Neuronal stem cell (in vitro differentiated cells): Measurements from ENCODE around the gene EXOSC5.

Source experiments
- DNase-seq: peaks from one replicate; pipeline ENCODE4 v3.0.0-alpha.2; 2013; ENCODE audit warnings: low spot score
- H2AFZ ChIP-seq: one replicate; pipeline ENCODE4 v1.6.1; 2013; ENCODE audit warnings: mild to moderate bottlenecking, low read length, inconsistent platforms
- H2AK5ac ChIP-seq: 2 replicates; pipeline ENCODE4 v1.6.1; 2013; ENCODE audit warnings: low read depth, mild to moderate bottlenecking, inconsistent platforms, low read length, moderate library complexity, mixed read lengths
- H2BK120ac ChIP-seq: 2 replicates; pipeline ENCODE4 v1.6.1; 2013; ENCODE audit warnings: low read depth, mild to moderate bottlenecking, inconsistent platforms, low read length, moderate library complexity, mixed read lengths
- H2BK12ac ChIP-seq: one replicate; pipeline ENCODE4 v1.6.1; 2013; ENCODE audit warnings: low read length, inconsistent platforms
- H2BK15ac ChIP-seq: 2 replicates; pipeline ENCODE4 v1.6.1; 2013; ENCODE audit warnings: mild to moderate bottlenecking, low read length, inconsistent platforms, mixed read lengths
- H2BK5ac ChIP-seq: one replicate; pipeline ENCODE4 v1.6.1; 2013; ENCODE audit warnings: inconsistent platforms, mild to moderate bottlenecking, low read length, moderate library complexity
- H3K14ac ChIP-seq: one replicate; pipeline ENCODE4 v1.6.1; 2013; ENCODE audit warnings: low read length, inconsistent platforms
- H3K18ac ChIP-seq: 2 replicates; pipeline ENCODE4 v1.6.1; 2013; ENCODE audit warnings: low read length, inconsistent platforms
- H3K23ac ChIP-seq: 2 replicates; pipeline ENCODE4 v1.6.1; 2013; ENCODE audit warnings: low read depth, mild to moderate bottlenecking, mixed read lengths, low read length, inconsistent platforms; ENCODE audit not compliant: poor library complexity
- H3K27ac ChIP-seq: replicated peaks from 3 replicates; pipeline ENCODE4 v1.5.1; 2013; ENCODE audit warnings: low read length, inconsistent platforms
- H3K27me3 ChIP-seq, 3 experiments: 2 replicates each; pipeline ENCODE4 v1.6.1; 2013; ENCODE audit warnings: low read length in 3 of 3, mild to moderate bottlenecking in 2 of 3, inconsistent platforms in 1 of 3, low read depth in 1 of 3, mixed read lengths in 1 of 3, moderate library complexity in 1 of 3; ENCODE audit not compliant: control insufficient read depth in 3 of 3, insufficient read depth in 3 of 3
- H3K36me3 ChIP-seq, 2 donors: replicated peaks in 1 of 2; 2 replicates each; pipeline ENCODE4 v1.6.1; 2013; ENCODE audit warnings: low read length in 2 of 2; ENCODE audit not compliant: control insufficient read depth in 2 of 2, insufficient read depth in 2 of 2
- H3K4ac ChIP-seq: 2 replicates; pipeline ENCODE4 v1.6.1; 2013; ENCODE audit warnings: inconsistent platforms, mild to moderate bottlenecking, low read length, moderate library complexity
- H3K4me1 ChIP-seq, 2 donors: 1 replicate in 1 of 2; 2 replicates in 1 of 2; pipeline ENCODE4 v1.6.1; 2013; ENCODE audit warnings: low read length in 2 of 2, low read depth in 1 of 2; ENCODE audit not compliant: control insufficient read depth in 2 of 2, insufficient read depth in 1 of 2
- H3K4me2 ChIP-seq: one replicate; pipeline ENCODE4 v1.6.1; 2013; ENCODE audit warnings: mild to moderate bottlenecking, low read length, inconsistent platforms; ENCODE audit not compliant: insufficient read depth, poor library complexity, severe bottlenecking
- H3K4me3 ChIP-seq, 2 donors: 2 replicates each; pipeline ENCODE4 v1.5.1; 2013; ENCODE audit warnings: low read length in 2 of 2, mild to moderate bottlenecking in 2 of 2, inconsistent platforms in 1 of 2, moderate library complexity in 1 of 2
- H3K79me1 ChIP-seq: one replicate; pipeline ENCODE4 v1.6.1; 2013; ENCODE audit warnings: low read depth, mild to moderate bottlenecking, inconsistent platforms, low read length, moderate library complexity
- H3K9ac ChIP-seq: one replicate; pipeline ENCODE4 v1.6.1; 2013; ENCODE audit warnings: mild to moderate bottlenecking, low read depth, low read length, inconsistent platforms; ENCODE audit not compliant: poor library complexity
- H3K9me3 ChIP-seq, 2 donors: replicated peaks in 1 of 2; 2 replicates each; pipeline versions ENCODE3 to v1.6.1; 2013; ENCODE audit warnings: low read length in 2 of 2, mild to moderate bottlenecking in 2 of 2, inconsistent platforms in 1 of 2, low read depth in 1 of 2, mixed read lengths in 1 of 2, moderate library complexity in 1 of 2; ENCODE audit not compliant: control insufficient read depth in 2 of 2, insufficient read depth in 1 of 2
- H4K8ac ChIP-seq: one replicate; pipeline ENCODE4 v1.6.1; 2013; ENCODE audit warnings: low read depth, mild to moderate bottlenecking, inconsistent platforms, low read length, moderate library complexity
- H4K91ac ChIP-seq: one replicate; pipeline ENCODE4 v1.6.1; 2013; ENCODE audit warnings: low read length, low read depth, mild to moderate bottlenecking, inconsistent platforms; ENCODE audit not compliant: poor library complexity
- WGBS, 2 donors: extraction: QIAGEN DNeasy Blood & Tissue Kit; methylation state at CpG; one replicate each; pipeline ENCODE4 v1.1.7; 2013; ENCODE audit warnings: missing lambda C conversion rate in 2 of 2, mixed read lengths in 1 of 2; ENCODE audit not compliant: insufficient read length in 2 of 2, insufficient replicate concordance in 1 of 2; ENCODE audit errors: extremely low coverage in 2 of 2; 5-methylcytosine and 5-hydroxymethylcytosine counted together

EXOSC5 gene

DNA sequence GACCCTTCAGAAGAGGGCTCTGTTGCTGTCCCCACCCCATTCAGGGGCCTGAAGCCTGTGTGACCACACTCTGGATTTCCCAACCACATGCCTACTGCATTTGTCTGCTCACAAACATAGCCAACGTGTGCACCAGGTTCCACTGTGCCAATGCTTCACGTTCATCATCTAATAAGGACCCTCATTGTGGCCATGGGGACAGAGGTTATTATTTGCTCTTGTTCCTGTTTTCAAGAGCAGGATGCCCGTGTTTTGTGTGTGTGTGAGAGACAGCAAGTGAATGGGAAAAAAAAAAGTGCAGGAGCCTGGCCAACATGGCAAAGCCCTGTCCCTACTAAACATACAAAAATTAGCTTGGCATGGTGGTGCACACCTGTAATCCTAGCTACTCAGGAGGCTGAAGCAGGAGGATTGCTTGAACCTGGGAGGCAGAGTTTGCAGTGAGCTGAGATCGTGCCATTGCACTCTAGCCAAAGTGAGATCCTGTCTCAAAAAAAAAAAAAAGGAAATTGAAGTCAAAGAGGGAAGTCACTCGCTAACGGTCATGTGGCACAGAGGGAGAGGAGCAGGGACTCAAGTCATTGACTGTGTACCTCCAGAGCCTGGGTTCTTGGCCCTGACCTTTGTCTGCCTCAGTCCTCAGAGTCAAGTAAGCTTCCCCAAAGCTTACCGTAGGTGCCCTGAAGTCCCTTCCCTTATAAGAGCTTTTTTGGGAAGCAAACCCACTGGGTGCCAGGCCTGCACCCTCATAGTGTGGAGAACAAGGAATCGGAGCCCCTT, 23.1 kb upstream of the EXOSC5 start:
- Histone ChIP-seq H2BK12ac (no peak overlapping the region), H2BK120ac (no peak overlapping the region), H3K23ac (no peak overlapping the region), H2BK5ac (no peak overlapping the region), H3K4ac (no peak overlapping the region), H3K27me3 (no peaks in the 10 kb centered on the region), H3K4me1 (no peaks in the 10 kb centered on the region), H4K91ac (no peak overlapping the region), H3K9ac (no peak overlapping the region), H3K36me3 (peaks cover 27 to 59% of the 10 kb centered on the region in 2 donors), H3K14ac (peak overlapping the region; percentile 12), H2BK15ac (no peak overlapping the region), H3K27ac (no peak overlapping the region), H4K8ac (no peak overlapping the region), H3K18ac (no peak overlapping the region), H3K9me3 (peaks cover 0 to 2% of the 10 kb centered on the region in 2 donors), H3K4me3 (no peak overlapping the region), H3K79me1 (peaks cover 5% of the 10 kb centered on the region), H2AK5ac (no peak overlapping the region), H2AFZ (no peak overlapping the region), H3K4me2 (no peak overlapping the region)
- DNase-seq: no peak
- no CpG with 5 or more reads among the region's 8 CpGs for WGBS, 2 donors

DNA sequence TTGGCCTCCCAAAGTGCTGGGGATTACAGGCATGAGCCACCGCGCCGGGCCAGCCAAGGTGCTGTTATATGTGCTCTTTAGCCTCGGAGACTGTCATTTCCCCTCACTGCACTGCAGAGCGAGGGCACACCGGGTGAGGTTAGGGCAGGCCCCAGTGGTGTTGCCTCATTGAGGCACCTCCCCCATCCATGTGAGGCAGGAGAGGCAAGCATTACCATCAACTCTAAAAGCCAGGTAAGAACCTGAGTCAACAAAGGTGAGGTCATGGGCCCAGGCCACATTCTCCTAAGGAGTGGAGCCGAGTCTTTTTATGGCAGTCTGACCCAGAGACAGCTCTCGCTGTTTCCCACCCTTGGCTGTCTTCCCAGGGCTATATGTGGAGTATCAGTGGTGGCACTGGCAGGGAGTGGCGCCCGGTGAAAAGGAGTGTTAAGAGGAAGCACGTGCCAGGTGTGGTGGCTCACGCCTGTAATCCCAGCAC, 19.1 kb upstream of the EXOSC5 start:
- DNase-seq: no peak
- H3K27ac ChIP-seq: no peak overlapping the region
- H3K36me3 ChIP-seq: peaks cover 31 to 56% of the 10 kb centered on the region in 2 donors

GRCh38 chr19:41415154-41415571, 18.0 kb upstream of the EXOSC5 start:
- no peak overlapping the region for H4K91ac ChIP-seq
- no peak overlapping the region for H4K8ac ChIP-seq
- H2BK12ac ChIP-seq: no peak overlapping the region
- H3K4ac ChIP-seq: no peak overlapping the region
- no peaks in the 10 kb centered on the region for H3K27me3 ChIP-seq
- H3K4me3 ChIP-seq: no peak overlapping the region
- peaks cover 0 to 2% of the 10 kb centered on the region in 2 donors for H3K9me3 ChIP-seq
- no peak overlapping the region for H2BK5ac ChIP-seq
- H3K79me1 ChIP-seq: peaks cover 1% of the 10 kb centered on the region
- no peak overlapping the region for H2AFZ ChIP-seq
- H2BK15ac ChIP-seq: no peak overlapping the region
- no peak for DNase-seq
- no peak overlapping the region for H3K4me2 ChIP-seq
- H2BK120ac ChIP-seq: no peak overlapping the region
- H3K14ac ChIP-seq: no peak overlapping the region
- no peaks in the 10 kb centered on the region for H3K4me1 ChIP-seq
- H3K23ac ChIP-seq: no peak overlapping the region
- WGBS, 2 donors: no CpG with 5 or more reads among the region's 9 CpGs
- no peak overlapping the region for H3K9ac ChIP-seq
- H3K36me3 ChIP-seq: peaks cover 29 to 52% of the 10 kb centered on the region in 2 donors
- no peak overlapping the region for H2AK5ac ChIP-seq
- no peak overlapping the region for H3K27ac ChIP-seq
- H3K18ac ChIP-seq: no peak overlapping the region

More for the DNA sequence above, 19.1 kb upstream of the EXOSC5 start:
- Histone ChIP-seq H3K9me3 (peaks cover 0 to 2% of the 10 kb centered on the region in 2 donors), H3K14ac (no peak overlapping the region), H4K8ac (no peak overlapping the region), H3K4me1 (no peaks in the 10 kb centered on the region), H2BK12ac (no peak overlapping the region), H3K4ac (no peak overlapping the region), H3K4me3 (no peak overlapping the region), H2BK120ac (no peak overlapping the region), H3K23ac (no peak overlapping the region), H3K18ac (no peak overlapping the region), H3K9ac (no peak overlapping the region), H2AK5ac (no peak overlapping the region), H4K91ac (no peak overlapping the region), H2AFZ (no peak overlapping the region), H2BK5ac (no peak overlapping the region), H3K4me2 (no peak overlapping the region), H3K27me3 (no peaks in the 10 kb centered on the region), H3K79me1 (peaks cover 1% of the 10 kb centered on the region), H2BK15ac (no peak overlapping the region)
- WGBS, 2 donors: no CpG with 5 or more reads among the region's 12 CpGs

DNA sequence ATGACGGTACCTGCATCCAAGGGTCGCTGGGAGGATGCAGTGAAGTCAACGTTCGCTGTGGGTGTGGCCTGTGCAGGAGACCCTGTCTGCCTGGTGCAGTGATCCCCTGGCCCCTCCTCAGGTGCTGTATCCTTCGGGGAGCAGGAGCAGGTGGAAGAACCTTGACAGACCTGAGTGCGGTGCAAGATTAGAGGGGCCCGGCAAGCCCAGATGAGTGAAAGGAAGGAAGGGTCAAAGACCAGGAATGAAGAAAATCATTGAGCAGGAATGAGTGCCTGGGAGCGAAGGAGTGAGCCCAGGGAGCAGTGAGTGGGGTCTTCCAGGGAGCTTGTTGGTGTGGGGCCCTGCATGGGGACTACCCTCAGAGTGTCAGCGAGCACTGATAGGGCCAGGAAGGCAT, 17.3 kb upstream of the EXOSC5 start:
- Histone ChIP-seq H3K27ac (no peak overlapping the region), H3K27me3 (no peaks in the 10 kb centered on the region), H2BK15ac (no peak overlapping the region), H3K4me1 (no peaks in the 10 kb centered on the region), H2AFZ (no peak overlapping the region), H3K18ac (no peak overlapping the region), H3K79me1 (peaks cover 1% of the 10 kb centered on the region), H4K91ac (no peak overlapping the region), H2AK5ac (no peak overlapping the region), H3K14ac (no peak overlapping the region), H3K4me3 (no peak overlapping the region), H3K36me3 (peaks cover 26 to 46% of the 10 kb centered on the region in 2 donors), H2BK5ac (no peak overlapping the region), H3K4ac (no peak overlapping the region), H3K9ac (no peak overlapping the region), H4K8ac (peak overlapping the region; percentile 43), H3K4me2 (no peak overlapping the region), H3K9me3 (peaks cover 0 to 2% of the 10 kb centered on the region in 2 donors), H2BK12ac (no peak overlapping the region), H2BK120ac (no peak overlapping the region), H3K23ac (no peak overlapping the region)
- no peak for DNase-seq
- WGBS, 2 donors: no CpG with 5 or more reads among the region's 9 CpGs
